Testis (tissue), 2 donors: ENCODE results near the gene PEX19.

Experiments
- POLR2A ChIP-seq: fragments of 450-650 bp; IDR thresholded peaks from one replicate; pipeline ENCODE4 v1.6.1; 2017; ENCODE audit warnings: antibody characterized with exemption, mild to moderate bottlenecking, moderate library complexity
- TF ChIP-seq, protein P1 (sequence below), 3 experiments: fragments of 450-650 bp in 2 of 3; fragments of 200-600 bp in 1 of 3; sonication (generic) in 1 of 3; IDR thresholded peaks; one replicate each; pipeline ENCODE4 v1.5.1; 2016 to 2019; ENCODE audit warnings: antibody characterized with exemption in 3 of 3, mild to moderate bottlenecking in 2 of 3, moderate library complexity in 1 of 3

DNA sequence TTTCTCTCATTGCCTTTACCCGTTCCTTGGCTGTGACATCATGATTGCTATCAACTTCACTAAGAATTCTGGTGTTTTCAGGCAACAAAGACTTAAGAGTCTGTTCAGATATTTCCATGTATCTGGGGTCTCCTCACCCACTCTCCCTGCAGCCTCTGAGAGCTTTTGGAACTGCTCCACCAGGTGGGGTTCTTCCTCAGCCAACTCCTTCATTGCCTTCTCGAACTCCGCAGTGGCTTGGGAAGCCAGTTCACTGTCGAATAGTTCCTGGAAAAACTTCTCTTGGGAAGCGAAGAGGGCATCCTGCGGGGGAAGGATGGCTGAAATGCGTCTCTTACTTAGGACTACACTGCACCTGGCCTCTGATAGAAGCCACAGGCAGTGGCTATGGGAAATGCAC, 2.1 kb downstream of the PEX19 start:
- TF ChIP-seq, protein P1, sequence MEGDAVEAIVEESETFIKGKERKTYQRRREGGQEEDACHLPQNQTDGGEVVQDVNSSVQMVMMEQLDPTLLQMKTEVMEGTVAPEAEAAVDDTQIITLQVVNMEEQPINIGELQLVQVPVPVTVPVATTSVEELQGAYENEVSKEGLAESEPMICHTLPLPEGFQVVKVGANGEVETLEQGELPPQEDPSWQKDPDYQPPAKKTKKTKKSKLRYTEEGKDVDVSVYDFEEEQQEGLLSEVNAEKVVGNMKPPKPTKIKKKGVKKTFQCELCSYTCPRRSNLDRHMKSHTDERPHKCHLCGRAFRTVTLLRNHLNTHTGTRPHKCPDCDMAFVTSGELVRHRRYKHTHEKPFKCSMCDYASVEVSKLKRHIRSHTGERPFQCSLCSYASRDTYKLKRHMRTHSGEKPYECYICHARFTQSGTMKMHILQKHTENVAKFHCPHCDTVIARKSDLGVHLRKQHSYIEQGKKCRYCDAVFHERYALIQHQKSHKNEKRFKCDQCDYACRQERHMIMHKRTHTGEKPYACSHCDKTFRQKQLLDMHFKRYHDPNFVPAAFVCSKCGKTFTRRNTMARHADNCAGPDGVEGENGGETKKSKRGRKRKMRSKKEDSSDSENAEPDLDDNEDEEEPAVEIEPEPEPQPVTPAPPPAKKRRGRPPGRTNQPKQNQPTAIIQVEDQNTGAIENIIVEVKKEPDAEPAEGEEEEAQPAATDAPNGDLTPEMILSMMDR (IDR thresholded peaks at IDR 0.05), result no peak
- TF ChIP-seq POLR2A, result no peak
